Stimulated activated CD4-positive, alpha-beta T cell treated with anti-CD3 and anti-CD28 coated beads, Interleukin-4, amount 100 ng/mL, for 24 hours (primary cell): ENCODE results near the gene DESI2.
"Not testable (repeated sequence)": the region's sequence is repeated elsewhere in the genome, so short reads cannot be mapped to it uniquely, and the experiment has no call there.

Source experiments
- DNase-seq: peaks from one replicate; pipeline ENCODE4 v3.0.0-alpha.2; 2020

DESI2 gene

DNA sequence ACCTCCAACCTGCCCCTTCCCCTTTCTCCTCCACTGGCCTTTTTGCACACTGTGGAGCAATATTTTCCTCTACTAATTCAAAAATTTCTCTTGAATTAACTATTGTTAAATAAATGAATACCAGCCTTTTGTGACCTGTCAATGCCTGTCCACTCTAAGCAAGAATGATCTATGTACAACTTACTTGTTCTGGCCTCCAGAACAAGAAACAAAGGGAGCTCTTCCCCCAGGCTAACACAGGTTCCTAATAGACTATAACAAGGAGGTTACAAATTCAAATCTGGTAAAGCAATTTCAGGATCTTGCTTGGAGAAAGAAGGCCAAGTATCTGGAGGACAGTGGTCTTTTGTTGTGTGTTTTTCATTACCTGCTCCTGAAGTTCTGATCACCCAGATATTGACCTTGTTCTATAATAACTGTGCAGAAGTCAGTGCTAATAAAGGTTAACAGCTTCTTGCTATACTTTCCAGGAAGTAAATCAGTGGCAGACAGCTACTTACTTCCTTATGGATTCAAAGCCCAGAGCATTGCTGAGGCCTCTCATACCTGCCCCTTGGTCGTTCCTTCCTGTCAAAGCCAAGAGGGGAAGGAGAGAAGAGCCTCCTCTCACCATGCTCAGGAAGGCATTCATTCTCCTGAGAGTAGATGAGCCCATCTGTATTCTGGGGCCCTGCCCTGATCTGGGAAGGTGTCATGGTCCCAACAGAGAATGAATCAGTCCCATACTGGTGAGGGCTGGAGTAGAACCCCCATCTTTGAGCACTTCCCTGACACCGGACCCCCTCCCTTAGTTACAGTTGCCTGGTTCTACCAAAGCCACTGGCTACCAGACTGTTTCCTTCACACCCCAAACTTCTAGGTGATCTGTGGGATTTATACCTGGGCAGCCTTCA lies 56.8 kb downstream of the DESI2 start:
- no peak for DNase-seq

DNA sequence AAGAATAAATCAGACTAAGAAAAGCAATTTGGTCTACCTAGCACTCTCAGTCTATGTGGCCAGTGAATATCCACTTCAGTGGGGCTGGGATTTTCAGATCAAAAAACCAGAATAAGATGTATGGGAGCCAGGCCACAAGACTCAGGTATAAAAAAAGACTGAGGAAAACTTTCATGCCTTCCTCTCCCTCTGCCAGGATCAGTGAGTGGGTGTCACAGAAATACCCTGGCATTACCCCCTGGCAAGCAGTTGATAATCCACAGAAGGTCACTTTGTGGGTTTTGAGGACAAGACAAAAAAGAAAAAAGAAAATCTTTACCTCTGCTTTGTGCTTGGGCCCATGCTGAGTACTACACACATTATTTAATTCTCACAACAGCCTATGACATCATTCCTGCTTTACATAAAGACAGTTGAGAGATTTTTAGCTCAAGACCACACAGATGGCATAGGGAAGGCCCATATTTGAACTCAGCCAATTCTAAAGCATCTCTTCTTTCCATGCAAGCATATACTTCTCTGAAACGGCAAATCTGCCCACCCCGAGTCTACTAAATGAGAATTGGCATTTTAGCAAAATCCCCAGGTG lies 57.6 kb downstream of the DESI2 start:
- DNase-seq, result no peak

DNA sequence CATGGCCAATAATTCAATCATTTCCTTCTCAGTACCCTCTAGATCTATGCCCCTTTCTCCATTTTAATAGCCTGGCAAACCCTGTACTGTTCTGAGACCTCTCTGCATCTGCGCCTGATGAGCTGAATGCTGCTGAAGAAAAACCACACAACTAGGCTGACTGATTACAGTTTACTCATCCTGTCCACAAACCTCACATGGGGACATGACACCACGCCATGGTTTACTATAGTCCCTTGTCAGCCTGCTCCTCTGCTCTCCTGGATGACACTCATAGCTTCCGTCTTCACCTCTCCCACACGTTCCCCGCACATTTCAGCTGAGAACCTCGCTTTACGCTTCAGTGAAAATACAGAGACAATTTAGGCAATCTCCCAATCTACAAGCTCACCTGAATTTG lies 59.7 kb downstream of the DESI2 start:
- DNase-seq, result peak; percentile 15

DNA sequence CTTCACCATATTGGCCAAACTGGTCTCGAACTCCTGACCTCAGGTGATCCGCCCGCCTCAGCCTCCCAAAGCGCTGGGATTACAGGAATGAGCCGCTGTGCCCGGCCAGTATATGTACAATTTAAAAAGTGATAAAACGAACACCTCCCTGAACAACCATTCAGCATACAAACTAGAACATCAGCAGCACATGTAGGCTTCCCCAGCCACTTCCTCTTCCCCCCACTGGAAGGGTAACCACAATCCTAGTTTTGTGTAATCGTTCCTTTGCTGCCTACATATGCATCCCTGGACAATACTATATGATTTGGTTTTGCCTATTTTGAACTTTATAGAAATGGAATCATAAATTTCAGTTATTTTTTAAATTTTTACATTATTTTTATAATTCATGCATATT lies 60.4 kb downstream of the DESI2 start:
- DNase-seq, result no peak

DNA sequence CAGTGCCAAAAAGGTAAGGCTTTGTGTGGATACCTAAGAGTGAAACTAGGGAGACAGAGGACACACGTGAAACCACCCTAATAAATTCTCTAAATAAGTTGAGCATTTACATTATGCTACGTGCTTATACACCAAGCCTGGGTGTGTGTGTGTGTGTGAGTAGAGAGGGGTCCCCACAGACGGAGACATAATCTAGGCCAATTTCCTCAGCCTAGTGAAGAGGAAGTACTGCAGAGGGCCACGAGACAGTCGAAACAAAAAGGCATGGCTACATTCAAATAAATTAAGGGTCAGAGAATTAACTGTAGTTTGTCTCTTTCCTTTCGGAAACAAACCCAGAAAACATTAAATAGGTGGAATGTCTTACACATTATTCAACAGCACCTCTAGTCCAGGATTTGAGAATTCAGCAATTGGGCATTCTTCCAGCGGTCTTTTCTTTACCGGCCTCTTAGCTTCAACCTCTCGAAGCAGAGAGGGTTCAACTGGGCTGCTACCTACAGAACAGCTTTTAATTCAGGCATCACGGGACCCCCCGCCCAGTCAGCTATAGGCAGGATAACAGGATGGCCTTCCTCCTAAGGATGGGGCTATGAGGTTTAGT lies 75.0 kb downstream of the DESI2 start:
- no peak for DNase-seq

DNA sequence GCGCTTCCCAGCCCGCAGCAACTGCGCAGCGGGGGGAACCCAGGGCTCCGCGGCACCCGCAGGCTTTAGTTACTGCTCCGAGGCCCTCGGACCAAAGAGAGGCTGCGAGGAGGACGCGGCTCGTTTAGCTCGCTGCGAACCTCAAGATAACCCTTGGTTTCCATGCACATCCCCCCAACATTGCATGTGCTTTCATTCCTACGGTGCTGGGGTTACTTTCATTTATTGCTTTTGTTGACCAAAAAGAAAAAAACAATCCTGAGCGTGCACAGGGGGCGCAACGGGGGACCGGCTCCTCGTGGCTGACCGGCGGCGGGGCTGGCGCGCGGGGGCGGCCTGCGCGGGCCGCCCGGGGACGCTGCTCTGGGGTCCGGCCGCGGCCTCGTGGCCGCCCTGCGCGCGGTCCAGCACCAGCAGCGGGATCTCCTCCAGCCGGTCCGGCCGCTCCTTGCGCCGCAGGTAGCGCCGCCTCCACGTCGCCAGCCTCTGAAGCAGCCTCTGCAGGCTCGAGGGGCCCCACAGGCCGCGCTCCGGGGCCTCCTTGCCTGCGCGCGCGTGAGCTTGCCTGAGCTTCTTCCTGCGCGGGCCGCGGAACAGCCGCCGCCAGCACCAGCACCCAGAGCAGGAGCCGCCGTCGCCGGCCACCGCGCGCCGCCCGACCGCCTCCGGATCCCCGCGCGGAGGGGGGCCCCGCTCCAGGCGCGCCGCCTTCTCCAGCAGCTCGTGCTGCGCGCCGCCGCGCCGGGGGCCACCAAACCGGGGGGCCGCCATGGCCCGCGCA lies 77.4 kb downstream of the DESI2 start:
- no peak for DNase-seq

DNA sequence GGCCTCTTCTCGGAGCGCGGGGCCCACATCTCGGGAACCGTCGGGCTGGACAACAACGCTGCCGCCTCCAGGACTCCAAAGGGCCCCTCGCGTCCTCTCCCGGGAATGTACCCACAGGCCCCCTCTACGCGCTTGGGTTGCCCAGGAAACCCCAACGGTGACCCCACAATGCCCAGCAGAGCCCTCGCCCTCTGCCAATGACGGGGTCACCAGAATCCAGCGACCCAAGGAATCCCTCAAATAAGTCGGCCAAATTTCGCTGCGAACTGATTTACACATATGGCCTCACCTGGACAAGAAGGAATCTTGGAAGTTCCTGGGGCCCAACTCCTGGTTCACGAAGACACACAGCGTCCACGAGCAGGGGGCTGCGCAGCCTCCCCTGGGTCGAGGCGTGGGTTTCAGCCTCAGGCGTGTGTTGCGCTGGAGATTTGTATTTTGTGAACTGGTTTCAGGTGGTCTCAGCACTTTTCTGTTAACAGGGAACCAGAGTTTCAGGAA lies 78.1 kb downstream of the DESI2 start:
- DNase-seq, result no peak

DNA sequence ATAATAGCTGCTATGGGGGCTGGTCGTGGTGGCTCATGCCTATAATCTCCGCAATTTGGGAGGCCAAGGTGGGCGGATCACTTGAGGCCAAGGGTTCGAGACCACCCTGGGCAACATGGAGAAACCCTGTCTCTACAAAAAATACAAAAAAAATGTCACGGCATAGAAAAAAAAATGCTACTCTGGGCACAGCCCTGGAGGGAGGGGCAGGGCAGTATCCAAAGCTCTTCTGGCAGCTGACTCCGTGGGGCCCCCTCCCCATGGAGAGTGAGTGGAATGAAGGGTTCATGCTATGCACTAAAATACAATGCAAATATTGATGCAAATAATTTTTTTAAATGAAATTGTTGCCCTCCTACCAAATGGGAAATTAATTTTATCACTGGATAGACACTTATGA lies 78.7 kb downstream of the DESI2 start:
- no peak for DNase-seq

DNA sequence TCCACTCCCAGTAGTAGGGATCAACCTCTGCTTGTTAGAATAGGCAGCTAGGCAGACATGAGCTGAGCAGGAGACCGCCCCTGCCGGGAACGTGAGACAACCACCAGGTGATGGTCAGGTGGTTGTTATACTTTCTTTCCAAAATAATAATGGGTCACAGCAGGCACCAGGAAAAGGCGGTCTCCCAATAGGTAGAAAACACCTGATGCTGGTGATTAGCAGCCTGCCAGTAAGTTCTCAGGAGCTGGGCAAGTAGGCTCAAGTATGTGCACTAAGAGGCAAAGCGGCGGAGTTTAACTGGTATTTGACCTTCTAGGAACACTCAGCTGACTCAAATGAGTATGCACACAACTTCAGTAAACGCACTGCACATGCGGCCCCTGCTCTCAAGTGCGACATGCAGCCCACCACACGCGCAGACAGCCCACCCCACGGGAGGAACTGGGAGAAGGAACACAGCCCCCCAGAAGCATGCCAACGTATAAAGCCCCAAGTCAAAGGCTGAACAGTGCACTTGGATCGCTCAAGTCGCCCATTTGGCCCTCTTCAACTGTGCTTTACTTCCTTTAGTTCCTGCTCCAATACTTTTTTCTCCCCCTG lies 80.0 kb downstream of the DESI2 start:
- DNase-seq, result no peak

DNA sequence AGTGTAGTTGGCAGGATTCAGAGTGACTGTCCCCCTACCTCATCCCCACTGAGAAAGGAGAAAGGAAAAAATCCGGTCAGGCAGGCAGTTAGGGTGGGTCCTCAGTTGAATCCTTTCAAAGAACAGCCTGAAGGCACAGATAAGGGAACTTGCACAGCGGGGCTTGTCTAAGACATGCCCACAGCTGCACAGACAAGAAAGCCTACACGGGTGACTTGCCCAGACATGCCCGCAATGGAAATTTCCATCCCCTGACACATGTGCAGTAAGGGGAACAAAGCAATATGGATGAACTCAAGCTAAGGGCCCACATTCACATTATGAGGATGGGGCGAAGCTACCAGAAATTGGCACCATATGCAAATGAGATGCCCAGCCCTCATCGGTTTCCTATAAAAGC lies 82.5 kb downstream of the DESI2 start:
- no peak for DNase-seq

DNA sequence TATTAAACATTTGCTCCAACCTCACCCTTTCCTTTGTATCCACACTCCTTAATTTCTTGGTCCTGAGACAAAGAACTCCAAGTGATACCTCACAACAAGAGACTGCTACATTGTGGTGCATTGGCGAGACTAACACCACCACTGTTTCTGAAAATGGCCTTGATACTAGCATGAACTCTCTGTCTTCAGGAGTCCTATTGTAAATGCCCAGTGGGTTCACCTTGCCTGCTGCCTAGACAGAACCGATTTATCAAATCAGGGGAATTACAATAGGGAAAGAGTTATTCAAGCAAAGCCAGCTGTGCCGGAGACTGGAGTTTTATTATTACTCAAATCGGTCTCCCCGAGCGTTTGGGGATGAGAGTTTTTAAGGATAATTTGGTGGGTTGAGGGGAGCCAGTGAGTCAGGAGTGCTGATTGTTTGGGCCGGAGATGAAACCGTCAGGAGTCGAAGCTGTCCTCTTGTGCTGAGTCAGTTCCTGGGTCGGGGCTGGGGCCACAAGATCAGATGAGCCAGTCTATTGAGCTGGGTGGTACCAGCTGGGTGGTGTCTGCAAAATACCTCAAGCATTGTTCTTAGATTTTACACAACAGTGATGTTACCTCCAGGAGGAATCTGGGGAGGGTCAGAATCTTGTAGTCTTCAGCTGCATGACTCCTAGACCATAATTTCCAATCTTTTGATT lies 83.1 kb downstream of the DESI2 start:
- DNase-seq, result no peak

DNA sequence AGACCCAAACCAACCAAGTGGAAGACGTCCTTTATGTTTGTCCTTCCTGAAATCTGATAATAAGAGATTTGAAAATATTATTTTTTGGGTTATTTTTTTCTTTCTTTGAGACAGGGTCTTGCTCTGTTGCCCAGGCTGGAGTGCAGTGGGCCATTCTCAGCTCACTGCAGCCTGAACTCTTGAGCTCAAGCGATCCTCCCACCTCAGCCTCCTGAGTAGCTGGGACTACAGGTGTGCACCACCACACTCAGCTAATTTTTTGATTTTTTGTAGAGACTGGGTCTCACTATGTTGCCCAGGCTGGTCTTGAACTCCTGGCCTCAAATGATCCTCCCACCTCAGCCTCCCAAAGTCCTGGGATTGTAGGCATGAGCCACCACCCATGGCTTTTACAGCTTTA lies 86.2 kb downstream of the DESI2 start:
- not testable (repeated sequence) for DNase-seq

DNA sequence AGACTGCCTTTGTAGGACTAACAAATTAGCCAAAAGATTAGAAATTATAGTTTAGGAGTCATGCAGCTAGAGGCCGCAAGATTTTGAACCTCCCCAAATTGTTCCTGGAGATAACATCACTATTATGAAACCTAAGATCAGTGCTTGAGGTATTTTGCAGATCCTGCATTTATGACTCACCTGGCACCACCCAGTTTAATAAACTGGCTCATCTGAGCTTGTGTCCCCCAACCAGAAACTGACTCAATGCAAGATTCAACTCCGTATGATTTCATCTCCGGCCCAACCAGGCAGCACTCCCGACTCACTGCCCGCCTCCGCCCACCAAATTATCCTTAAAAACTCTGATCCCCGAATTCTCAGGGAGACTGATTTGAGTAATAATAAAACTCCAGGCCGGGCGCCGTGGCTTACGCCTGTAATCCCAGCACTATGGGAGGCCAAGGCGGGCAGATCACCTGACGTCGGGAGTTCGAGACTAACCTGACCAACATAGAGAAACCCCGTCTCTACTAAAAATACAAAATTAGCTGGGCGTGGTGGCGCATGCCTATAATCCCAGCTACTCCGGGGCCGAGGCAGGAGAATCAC lies 87.2 kb downstream of the DESI2 start:
- DNase-seq, result not testable (repeated sequence)

DNA sequence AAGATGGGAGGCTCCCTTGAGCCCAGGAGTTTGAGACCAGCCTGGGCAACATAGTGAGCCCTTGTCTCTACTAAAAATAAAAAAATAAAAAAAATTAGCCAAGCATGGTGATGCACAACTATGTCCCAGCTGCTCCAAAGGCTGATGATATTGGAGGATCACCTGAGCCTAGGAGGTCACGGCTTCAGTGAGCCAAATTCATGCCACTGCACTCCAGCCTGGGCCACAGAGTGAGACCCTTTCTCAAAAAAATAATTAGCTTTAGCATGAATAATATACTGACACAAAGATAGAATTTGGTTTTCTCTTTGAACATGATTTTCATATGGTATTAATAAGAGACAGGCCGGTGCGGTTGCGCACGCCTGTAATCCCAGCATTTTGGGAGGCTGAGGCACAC lies 88.8 kb downstream of the DESI2 start:
- DNase-seq, result no peak

DNA sequence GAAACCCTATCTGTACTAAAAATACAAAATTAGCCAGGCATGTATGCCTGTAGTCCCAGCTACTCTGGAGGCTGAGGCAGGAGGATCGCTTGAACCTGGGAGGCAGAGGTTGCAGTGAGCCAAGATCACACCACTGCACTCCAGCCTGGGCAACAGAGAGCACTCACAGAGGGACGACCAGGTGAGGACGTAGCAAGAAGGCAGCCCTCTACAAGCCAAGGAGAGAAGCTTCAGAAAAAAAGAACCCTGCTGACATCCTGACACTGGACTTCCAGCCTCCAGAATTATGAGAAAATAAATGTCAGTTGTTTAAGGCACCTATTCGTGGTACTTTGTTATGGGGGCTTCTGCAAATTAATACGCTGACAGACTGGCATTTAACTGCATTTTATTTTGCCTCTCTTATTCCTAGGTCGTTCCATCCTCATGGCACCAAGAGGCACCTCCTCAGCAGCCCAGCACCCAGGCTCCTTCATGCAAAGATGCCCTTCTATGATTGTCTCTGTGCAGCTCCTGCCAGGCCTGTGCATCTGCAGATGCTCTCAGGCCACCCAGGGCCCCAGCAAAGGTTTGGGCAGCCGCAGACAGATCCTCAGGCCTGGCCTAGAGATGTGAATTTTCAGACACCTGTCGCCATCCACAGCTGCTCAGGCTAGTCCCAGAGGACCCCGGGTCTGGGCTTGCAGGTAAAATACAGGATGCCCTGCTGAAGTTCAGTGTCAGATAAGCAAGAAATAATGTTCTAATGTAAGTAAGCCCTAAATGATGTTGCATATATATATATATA lies 96.5 kb downstream of the DESI2 start:
- DNase-seq, result no peak

DNA sequence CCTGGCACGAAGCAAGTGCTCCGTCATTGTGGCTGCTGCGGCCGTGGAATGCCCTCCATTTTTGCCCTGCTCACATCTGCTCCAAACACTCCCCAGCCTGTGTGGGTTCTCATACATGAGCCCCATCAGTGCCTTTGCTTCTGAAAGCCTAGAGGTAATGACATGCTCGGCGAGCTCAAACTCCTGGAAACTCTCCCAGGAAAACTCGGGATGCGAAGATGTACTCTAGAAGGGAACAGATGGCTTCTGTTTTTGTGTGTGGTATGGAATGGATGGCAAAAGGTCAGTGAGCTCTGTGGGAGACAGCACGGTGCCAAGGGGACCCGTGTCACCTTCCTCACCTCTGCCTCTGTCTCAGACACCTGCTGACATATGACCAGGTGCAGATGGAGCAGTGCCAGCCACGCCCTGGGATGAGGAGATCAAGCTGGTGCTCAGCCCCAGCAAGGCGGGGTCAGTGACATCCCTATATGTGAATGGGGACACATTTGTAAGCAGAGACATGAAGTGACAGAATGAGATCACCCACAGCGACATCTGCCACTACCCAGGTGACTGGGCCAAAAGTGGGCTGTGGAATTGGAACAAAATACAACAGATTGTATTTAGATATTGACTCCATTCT lies 98.5 kb downstream of the DESI2 start:
- no peak for DNase-seq

DNA sequence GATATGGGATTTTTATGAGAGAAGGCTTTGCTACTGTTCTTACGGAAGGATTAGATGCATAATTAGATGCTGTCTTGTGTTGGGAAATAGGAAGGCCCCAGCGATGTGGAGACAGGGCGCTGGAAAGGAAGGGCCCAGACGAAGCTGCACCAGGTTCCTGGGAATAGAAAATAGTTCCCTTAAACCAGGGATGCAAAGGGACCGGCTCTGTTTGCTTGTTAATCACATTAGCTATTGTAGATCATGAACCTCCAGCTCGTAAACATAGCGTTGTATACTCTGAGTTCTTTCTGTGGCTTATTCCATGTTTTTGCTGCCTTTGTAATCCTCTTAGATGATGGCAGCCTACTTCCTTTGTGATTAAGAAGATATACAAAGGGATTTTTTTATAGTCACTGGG lies 102.7 kb downstream of the DESI2 start:
- no peak for DNase-seq

DNA sequence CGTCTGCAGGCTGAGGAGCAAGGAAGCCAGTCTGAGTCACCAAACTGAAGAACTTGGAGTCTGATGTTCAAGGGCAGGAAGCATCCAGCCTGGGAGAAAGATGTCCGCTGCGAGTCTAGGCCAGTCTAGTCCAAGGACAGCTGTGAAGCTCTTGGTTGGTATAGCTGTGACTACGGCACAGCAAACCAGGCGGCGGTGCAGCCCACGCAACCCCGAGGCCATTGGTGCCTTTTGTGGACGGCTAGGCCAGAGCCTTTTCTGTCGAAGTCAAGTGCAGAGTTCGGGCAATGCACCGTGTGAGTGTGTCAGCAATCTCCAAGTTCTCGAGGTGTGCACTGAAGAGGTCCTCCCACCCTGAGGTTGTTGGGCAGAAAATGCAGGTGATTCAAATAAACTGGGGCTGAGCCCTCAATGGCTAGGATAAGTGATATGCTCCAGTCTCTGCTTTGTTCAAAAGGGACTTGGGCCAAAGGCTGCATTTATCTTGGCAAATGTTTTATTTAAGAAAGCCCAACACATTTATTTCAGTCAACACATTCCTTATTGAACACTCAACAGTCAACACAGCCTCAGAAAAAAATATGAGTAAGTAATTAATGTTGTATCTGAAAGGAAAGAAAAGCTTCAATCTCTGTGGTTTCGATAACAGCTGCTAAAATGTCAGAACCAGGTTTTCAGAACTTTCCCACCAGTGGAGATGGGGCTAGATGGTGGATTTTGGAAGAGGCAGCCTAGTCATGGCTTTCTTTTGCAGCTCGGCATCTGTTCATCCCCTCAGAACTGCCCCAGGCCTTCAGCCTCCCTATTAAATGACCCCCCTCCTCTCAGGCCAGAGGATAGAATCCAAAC lies 104.4 kb downstream of the DESI2 start:
- no peak for DNase-seq
